Astrocyte of the spinal cord (primary cell): ENCODE measurements around the gene TMEM45A.
"Not testable (repeated sequence)": the region's sequence is repeated elsewhere in the genome, so short reads cannot be mapped to it uniquely, and the experiment has no call there.

Experiments
- DNase-seq: peaks from one replicate; pipeline ENCODE4 v3.0.0; 2011; ENCODE audit warnings: low read depth, low spot score
- H3K4me3 ChIP-seq: 2 replicates; pipeline ENCODE4 v1.5.1; 2011; ENCODE audit warnings: low read depth, mild to moderate bottlenecking, low read length, moderate library complexity
- in situ Hi-C: cut with HindIII; loops from 2 replicates; pipeline ENCODE4 v1.10.0; 2017; ENCODE audit warnings: low sequenced_read_pairs
- TF ChIP-seq, protein P1 (sequence below): IDR thresholded peaks from 2 replicates; pipeline ENCODE4 v1.5.1; 2012; ENCODE audit warnings: low read depth, mild to moderate bottlenecking, low read length, inconsistent platforms

TMEM45A gene

DNA sequence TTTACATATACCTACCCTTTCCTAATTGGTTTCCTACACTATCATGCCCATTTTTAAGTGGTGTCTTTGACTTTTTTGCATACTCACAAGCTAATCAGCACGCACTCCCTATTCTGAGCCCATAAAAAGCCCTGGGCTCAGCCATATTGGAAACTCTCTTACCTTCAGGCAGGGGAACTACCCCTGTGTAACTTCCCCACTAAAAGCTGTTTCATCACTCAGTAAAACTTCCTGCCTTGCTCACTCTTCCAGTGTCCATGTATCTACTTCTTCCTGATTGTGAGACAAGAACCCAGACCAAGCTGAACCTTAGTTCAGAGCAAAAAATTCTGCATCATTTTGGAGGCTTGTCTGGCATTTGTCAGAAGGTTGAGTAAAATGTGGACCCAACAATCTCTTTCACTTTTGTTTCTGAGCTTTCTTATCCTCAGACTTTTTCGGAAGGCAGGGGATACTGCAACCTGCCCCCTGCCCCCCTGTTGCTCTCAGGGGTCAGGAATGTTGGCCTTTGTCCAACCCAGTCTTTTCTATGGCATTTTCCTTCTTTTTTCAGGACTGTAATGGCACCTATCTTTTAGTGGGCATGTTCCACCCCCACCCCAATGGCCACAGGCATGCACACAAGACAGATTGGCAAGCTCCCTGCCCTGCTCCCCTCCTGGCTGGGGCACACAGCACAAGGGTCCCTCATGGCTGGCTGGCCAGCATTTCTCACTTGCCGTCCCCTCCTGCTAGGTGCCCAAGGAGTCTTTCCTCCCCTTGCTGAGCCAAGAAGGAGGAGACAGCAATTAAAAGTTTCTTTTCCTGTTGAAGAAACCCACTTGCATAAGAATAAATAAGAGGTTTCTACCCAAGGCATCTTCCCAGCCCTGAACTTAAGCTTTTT lies 26.3 kb upstream of the TMEM45A start:
- no peak for DNase-seq
- TF ChIP-seq, protein P1, sequence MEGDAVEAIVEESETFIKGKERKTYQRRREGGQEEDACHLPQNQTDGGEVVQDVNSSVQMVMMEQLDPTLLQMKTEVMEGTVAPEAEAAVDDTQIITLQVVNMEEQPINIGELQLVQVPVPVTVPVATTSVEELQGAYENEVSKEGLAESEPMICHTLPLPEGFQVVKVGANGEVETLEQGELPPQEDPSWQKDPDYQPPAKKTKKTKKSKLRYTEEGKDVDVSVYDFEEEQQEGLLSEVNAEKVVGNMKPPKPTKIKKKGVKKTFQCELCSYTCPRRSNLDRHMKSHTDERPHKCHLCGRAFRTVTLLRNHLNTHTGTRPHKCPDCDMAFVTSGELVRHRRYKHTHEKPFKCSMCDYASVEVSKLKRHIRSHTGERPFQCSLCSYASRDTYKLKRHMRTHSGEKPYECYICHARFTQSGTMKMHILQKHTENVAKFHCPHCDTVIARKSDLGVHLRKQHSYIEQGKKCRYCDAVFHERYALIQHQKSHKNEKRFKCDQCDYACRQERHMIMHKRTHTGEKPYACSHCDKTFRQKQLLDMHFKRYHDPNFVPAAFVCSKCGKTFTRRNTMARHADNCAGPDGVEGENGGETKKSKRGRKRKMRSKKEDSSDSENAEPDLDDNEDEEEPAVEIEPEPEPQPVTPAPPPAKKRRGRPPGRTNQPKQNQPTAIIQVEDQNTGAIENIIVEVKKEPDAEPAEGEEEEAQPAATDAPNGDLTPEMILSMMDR: no peak
- no peak overlapping the region for H3K4me3 ChIP-seq
- in situ Hi-C loops: no loop called here

DNA sequence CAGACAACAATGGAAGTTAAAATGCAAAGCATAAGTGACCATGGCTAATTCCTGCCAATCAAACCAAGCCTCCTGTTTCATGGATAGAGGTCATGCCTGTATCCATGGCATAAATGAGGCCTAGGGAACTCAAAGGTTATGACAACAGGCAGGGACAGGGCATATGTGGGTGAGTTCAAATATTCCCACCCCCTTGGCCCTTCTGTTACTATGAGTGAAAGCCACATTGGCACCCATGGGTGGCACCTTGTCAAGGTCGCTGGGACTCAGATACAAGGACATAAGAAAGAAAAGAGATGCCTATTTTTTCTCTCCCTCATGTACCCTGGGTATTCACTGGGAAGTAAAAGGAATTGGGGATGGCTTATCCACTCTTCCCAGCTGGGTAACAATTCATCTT lies 25.3 kb upstream of the TMEM45A start:
- TF ChIP-seq, protein P1: no peak
- in situ Hi-C loops: no loop called here
- no peak for DNase-seq
- no peak overlapping the region for H3K4me3 ChIP-seq

DNA sequence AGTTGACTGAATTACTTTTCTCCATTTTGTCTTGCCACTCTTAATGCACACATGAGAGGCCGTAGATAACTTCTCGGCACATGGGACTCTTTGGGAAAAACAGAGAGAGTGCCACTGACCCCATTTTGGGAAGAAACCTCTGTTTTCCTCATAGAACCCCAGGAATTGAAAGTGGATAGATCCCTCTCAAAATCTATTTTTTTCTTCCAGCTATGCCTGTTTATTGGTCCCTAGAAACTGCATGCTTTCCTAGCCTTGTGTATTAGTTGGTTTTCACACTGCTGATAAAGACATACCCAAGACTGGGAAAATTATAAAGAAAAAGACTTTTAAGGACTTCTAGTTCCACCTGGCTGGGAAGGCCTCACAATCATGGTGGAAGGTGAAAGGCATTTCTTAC lies 23.7 kb upstream of the TMEM45A start:
- no peak overlapping the region for H3K4me3 ChIP-seq
- TF ChIP-seq, protein P1: no peak
- in situ Hi-C loops: no loop called here
- no peak for DNase-seq

DNA sequence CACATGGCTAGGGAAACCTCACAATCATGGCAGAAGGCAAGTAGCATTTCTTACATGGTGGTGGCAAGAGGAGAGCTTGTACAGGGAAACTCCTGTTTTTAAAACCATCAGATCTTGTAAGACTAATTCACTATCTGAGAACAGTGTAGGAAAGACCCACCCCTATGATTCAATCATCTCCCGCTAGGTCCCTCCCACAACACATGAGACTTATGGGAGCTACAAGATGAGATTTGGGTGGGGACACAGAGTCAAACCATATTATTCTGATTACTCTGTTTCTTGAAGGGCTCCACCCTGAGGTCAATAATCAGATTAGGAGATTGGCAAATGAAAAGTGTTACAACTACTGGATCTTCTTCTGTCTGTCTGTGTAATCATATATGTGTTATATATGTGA lies 21.5 kb upstream of the TMEM45A start:
- TF ChIP-seq, protein P1: no peak
- in situ Hi-C loops: no loop called here
- DNase-seq: no peak
- H3K4me3 ChIP-seq: no peak overlapping the region

DNA sequence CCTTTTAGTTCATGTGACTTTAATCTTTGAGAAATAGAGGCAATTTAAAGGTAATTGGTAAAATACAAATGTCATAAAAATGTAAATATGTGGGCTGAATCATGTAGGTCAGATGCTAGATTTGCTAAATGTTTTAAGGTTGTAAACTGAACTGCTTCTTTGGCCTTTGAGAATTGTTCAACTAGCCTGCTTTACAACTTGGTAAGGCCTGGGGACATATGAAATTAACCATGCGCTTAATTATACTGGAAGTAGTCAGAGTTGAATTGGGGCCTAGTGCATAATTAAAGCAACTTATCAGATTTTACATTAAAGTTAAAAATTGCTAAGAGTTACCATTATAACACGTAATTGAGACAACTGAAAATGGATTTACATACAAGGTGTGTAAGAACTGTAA lies 21.0 kb upstream of the TMEM45A start:
- DNase-seq: no peak
- TF ChIP-seq, protein P1: no peak
- no peak overlapping the region for H3K4me3 ChIP-seq
- in situ Hi-C loops: no loop called here

DNA sequence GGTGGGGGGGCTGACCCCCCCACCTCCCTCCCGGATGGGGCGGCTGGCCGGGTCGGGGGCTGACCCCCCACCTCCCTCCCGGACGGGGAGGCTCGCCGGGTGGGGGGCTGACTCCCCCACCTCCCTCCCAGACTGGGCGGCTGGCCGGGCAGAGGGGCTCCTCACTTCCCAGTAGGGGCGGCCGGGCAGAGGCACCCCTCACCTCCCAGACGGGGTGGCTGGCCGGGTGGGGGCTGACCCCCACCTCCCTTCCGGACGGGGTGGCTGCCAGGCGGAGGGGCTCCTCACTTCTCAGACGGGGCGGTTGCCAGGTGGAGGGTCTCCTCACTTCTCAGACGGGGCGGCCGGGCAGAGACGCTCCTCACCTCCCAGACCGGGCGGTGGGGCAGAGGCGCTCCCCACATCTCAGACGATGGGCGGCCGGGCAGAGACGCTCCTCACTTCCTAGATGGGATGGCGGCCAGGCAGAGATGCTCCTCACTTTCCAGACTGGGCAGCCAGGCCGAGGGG lies 14.5 kb upstream of the TMEM45A start:
- H3K4me3 ChIP-seq, in situ Hi-C loops, DNase-seq: not testable (repeated sequence)

DNA sequence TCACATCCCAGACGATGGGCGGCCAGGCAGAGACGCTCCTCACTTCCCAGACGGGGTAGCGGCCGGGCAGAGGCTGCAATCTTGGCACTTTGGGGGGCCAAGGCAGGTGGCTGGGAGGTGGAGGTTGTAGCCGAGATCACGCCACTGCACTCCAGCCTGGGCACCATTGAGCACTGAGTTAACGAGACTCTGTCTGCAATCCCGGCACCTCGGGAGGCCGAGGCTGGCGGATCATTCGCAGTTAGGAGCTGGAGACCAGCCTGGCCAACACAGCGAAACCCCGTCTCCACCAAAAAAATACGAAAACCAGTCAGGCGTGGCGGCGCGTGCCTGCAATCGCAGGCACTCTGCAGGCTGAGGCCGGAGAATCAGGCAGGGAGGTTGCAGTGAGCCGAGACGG lies 13.9 kb upstream of the TMEM45A start:
- DNase-seq, H3K4me3 ChIP-seq, in situ Hi-C loops: not testable (repeated sequence)
